Stromal cell of bone marrow (primary cell): ENCODE measurements around the gene SOHLH1.

ENCODE experiments used
- DNase-seq: peaks from one replicate; pipeline ENCODE4 v3.0.0-alpha.2; 2012; ENCODE audit warnings: low read depth

SOHLH1 gene

GRCh38 chr9:135729480-135729879 lies 30.2 kb upstream of the SOHLH1 start:
- no peak for DNase-seq

GRCh38 chr9:135728436-135729110 lies 29.3 kb upstream of the SOHLH1 start:
- no peak for DNase-seq

GRCh38 chr9:135727257-135727875 lies 28.1 kb upstream of the SOHLH1 start:
- no peak for DNase-seq

GRCh38 chr9:135726138-135726853 lies 27.0 kb upstream of the SOHLH1 start:
- no peak for DNase-seq

GRCh38 chr9:135724186-135724787 lies 25.0 kb upstream of the SOHLH1 start:
- DNase-seq: no peak

- DNase-seq: no peak
Observed at GRCh38 chr9:135722365-135722764, 23.1 kb upstream of the SOHLH1 start.

- no peak for DNase-seq
Observed at GRCh38 chr9:135719472-135719871, 20.2 kb upstream of the SOHLH1 start.

- DNase-seq: no peak
Observed at GRCh38 chr9:135718616-135719015, 19.3 kb upstream of the SOHLH1 start.

- DNase-seq: no peak
Observed at GRCh38 chr9:135717410-135717809, 18.1 kb upstream of the SOHLH1 start.

GRCh38 chr9:135716045-135716444 lies 16.8 kb upstream of the SOHLH1 start:
- DNase-seq: no peak

- DNase-seq: no peak
Observed at GRCh38 chr9:135715056-135715595, 15.8 kb upstream of the SOHLH1 start.

GRCh38 chr9:135714242-135715055 lies 15.2 kb upstream of the SOHLH1 start:
- DNase-seq: no peak

GRCh38 chr9:135712613-135713295 lies 13.5 kb upstream of the SOHLH1 start:
- DNase-seq: no peak

- no peak for DNase-seq
Observed at GRCh38 chr9:135711881-135712280, 12.6 kb upstream of the SOHLH1 start.

GRCh38 chr9:135711391-135711790 lies 12.1 kb upstream of the SOHLH1 start:
- no peak for DNase-seq

GRCh38 chr9:135708164-135708563 lies 8.9 kb upstream of the SOHLH1 start:
- no peak for DNase-seq

GRCh38 chr9:135707252-135708138 lies 8.2 kb upstream of the SOHLH1 start:
- DNase-seq: no peak

- no peak for DNase-seq
Observed at GRCh38 chr9:135706288-135706687, 7.0 kb upstream of the SOHLH1 start.

GRCh38 chr9:135705376-135705775 lies 6.1 kb upstream of the SOHLH1 start:
- DNase-seq: no peak

GRCh38 chr9:135704483-135704882 lies 5.2 kb upstream of the SOHLH1 start:
- DNase-seq: no peak
